Limb (tissue), 2 donors: ENCODE measurements around the gene RAB22A.
"Not testable (repeated sequence)": the region's sequence is repeated elsewhere in the genome, so short reads cannot be mapped to it uniquely, and the experiment has no call there.

Source experiments
- DNase-seq, 2 donors: peaks; one replicate each; pipeline ENCODE4 v3.0.0-alpha.2; 2016; ENCODE audit errors: extremely low spot score in 2 of 2

Gene RAB22A

DNA sequence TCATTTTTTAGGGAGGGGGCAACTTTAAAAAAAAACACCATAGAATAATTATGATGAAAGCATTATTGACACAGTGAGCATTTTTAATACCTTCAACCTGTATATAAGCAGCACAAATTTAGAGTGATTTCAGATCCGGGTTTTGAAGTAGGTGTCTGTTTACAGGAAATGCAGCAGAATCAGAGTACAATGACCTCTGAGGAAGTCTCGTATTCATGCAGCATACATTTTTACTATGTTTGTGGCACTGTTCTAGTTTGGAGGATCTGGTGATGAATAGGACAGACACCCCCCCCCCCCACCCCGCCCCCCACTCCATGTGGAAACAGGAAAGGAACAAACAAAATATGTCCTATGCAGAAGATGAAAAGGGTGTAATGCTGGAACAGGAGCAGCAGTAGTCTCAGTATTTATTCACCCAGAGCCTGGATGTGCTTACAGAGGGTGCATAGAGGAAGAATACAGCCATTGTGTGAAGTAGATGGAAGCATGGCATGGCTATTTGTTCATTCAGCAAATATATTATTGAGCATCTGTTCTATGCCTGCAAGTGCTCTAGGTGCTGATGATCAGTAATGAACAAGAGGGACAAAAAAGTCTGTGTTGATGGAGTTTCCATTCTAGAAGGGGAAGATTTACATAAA lies 99.2 kb downstream of the RAB22A start:
- DNase-seq: no peak

DNA sequence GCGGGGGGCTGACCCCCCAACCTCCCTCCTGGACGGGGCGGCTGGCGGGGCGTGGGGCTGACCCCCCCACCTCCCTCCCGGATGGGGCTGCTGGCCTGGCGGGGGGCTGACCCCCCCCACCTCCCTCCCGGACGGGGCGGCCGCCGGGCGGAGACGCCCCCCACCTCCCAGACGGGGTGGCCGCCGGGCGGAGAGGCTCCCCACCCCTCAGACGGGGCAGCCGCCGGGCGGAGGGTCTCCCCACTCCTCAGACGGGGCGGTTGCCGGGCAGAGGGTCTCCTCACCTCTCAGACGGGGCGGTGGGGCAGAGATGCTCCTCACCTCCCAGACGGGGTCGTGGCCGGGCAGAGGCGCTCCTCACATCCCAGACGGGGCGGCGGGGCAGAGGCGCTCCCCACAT lies 104.7 kb downstream of the RAB22A start:
- not testable (repeated sequence) for DNase-seq

DNA sequence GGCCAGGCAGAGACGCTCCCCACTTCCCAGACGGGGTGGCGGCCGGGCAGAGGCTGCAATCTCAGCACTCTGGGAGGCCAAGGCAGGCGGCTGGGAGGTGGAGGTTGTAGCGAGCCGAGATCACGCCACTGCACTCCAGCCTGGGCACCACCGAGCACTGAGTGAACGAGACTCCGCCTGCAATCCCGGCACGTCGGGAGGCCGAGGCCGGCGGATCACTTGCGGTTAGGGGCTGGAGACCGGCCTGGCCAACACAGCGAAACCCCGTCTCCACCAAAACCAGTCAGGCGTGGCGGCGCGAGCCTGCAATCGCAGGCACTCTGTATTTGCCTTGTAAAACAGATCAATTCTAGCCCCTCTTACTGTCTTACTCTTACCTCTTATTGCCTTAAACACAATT lies 105.3 kb downstream of the RAB22A start:
- DNase-seq: not testable (repeated sequence)

DNA sequence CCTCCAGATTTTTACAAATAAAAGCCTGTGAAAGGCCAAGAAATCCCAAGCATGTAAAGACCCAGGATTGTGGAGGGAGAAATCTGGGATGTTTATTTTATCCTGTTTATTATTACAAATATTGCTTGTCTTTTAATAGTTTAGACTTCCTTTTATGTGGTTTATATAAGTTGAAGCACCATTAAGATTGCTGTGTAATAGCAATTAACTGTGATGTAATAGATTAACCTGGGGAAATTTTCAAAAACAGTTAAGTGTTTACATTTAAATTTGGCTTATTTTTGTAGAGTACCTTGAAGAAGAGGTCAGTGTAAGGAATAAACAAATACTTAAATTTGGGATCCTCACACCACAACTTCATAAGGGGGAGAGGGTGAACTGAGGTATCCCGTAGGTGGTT lies 106.5 kb downstream of the RAB22A start:
- no peak for DNase-seq

DNA sequence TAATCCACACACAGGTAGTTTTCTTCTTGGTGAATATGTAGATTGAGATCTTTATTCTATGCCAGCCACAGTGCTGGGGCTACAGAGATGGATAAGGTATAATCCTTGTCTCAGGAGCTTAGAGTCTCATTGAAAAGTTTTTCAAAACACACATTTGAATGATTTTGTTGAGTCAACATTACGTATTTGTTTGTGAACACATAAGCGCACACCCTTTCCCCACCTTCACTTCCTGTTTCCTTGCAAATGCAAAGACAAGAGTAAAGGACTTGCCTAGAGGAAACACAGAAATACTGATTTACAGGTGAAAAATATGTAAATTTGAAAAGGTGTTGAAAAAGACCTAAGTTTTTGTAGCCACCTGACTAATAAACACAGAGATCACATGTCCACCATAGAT lies 107.3 kb downstream of the RAB22A start:
- no peak for DNase-seq
